MV-4-11 (cell line): ENCODE measurements around the gene FBXL7.

ENCODE experiments used
- DNase-seq: peaks from one replicate; lab custom pipeline; 2025; lab: John Stamatoyannopoulos, UW

FBXL7 gene

DNA sequence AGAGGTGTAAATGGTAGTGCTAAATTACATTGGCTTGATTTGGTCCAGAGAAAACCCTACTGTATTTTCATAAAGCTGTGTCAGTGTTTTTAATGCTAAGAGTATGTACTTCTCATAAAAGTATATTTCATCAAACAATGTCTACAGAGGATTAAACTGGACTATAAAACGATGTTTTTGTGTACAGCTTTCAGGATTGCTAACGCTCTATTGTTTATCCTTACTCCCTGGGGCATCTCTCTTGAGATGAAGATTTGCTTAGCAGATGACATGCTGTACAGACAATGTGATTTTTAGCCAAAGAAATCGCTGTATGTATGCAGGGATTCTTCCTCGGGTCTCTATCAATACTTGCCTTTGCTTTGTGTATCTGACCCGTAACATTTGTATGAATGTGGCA is 216.0 kb downstream of the FBXL7 start:
- DNase-seq, result no peak

DNA sequence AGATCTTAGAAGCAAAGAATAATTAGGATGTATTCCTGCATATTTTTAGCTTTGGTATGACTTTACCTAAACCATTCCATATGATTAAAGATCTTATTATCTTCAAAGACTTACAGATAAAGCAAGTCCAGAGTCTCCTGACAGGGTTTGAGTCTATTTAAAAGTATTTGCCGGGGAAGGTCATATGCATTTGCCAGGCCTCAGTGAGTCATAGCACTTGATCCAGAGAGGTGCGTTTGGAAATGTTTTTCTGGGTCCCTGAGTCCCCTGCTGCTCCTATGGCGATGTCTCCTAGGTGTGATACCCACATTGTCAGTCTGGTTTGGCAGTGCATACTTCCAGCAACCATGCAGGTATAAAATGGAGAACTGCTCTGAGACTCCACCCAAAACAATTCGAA is 217.0 kb downstream of the FBXL7 start:
- no peak for DNase-seq

DNA sequence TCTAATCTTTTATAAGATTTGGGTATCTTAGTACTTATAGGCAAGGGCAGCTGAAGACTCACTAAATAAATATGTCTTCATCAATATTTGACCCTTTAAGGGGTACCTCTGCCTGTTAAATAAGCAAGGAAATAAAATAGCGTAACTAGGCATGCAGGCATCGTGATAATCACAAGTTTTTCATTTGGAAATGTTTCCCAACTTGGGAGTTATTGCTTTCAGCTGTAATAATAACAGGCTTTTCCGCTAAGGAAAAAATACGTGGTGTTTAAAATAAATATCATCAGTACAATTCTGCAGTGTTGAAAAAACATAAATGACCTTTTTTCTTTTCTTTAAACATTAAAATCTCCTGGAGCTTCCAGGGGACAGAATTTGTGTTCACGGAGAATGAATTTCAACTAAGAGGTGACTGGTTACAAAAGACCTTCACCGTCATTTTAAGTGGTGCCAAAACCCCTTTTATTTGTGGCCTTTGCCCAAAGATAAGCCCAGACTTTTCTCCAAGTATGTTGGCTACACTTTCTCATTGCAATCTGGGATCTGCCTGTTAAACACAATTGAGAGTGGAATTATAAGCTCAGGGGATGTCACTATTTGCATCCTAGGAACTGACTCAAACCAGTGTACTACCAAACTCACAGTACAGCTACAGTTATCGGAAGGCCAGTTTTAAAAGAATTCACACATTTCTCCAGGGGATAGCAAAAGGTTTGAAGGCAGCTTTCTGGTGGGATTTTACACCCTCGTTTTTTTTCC is 218.6 kb downstream of the FBXL7 start:
- DNase-seq, result no peak

DNA sequence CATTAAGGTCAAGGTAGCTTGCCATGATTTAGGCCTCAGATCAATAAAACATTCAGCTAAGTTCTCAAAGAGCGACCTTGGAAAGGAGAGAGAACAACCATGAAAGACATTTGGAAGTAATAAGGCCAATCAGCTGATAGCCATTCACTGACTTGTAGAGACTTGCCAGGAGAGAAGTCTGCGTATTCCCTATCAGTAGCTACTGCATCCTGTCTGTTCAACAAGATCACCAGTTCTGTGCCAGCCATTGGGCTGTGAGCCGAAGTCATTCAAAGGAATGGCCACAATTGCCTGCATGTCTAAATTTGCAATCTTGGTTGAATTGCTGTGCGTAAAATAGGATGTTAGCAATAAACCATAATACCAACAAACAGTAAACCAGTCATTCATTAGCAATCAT is 219.8 kb downstream of the FBXL7 start:
- DNase-seq, result no peak

DNA sequence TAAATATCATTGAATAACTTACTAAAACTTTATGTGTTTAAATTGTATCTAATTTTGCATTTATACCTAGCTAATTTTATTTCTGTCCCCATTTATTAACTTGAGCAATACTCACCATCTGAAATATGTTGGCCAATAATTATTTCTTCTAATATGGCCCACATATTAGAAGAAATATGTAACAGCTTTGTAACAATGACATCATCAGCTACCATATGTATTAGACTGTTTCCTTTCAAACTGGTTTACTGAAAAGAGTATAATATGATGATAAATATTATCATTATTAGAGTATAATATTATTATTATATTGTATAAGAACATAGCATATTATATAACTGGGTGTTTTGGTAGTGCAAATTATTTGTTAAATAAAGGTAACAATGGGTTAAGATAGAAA is 220.5 kb downstream of the FBXL7 start:
- no peak for DNase-seq

DNA sequence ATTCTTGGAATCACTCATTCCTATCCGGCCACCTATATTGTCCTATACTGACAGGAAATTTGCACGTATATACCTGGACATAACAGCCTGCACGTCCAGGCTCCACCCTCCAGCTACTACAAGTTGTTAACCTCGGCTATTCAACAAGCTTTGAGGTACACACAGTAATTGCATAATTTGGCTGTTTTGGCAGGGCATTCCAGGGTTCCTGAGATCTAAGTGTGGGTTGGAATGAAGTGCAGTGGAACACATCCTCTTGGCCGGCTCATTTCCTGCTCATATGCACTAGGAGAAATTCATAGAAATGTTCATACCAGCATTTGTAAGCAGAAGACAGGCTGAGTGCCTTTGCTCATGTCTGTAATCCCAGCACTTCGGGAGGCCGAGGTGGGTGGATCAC is 222.3 kb downstream of the FBXL7 start:
- no peak for DNase-seq

DNA sequence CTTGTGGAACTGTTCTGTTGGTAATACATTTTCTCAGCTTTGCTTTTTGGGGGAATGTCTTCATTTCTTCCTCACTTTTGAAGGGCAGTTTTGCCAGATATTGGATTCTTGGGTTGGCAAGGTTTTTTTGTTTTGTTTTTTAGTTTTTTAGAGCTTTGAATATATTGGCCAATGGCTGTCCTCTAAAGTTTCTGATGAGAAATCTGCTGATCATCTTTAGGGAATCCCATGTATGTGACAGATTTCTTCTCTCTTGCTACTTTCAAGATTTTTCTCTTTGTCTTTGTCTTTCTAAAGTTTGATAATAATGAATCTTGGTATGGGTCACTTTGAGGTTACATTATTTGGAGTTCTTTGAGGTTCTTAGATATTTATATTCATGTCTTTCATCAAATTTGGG is 227.4 kb downstream of the FBXL7 start:
- no peak for DNase-seq

DNA sequence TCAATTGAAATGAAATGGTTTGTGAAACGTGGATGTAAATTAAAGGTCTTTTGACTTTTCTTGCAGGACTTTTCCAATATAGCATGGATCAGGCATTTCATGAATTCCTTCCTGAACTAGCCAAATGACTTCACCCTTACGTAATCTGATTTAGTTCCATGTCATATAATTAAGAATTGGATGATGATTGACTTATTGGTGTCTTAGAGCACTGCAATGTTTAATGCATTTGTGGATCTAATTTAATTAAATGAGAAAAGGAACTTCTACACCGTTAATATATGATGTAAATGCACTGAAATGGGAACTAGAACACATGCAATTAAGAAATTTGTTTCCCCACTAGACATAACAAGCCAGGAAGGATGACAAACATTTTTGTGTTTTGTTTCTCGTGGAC is 228.8 kb downstream of the FBXL7 start:
- DNase-seq, result no peak

DNA sequence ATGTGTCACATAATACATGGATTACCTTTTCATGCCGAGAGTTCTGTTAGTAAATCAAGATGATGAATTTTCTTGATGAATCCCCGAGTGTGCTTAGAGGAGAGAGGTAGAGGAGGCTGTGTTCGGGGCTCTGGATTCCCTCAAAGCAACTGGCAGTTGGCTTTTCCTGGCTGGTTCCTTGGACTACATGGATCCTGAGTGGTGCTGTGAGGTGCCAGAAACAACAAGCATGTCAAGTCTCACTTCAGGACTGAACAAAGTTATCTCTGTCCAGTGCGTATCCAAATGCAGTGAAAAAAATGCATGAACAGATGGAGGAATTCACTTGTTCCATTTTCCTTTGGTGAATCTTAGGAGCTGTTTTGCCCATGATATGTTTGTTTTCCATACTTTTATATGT is 231.7 kb downstream of the FBXL7 start:
- no peak for DNase-seq

DNA sequence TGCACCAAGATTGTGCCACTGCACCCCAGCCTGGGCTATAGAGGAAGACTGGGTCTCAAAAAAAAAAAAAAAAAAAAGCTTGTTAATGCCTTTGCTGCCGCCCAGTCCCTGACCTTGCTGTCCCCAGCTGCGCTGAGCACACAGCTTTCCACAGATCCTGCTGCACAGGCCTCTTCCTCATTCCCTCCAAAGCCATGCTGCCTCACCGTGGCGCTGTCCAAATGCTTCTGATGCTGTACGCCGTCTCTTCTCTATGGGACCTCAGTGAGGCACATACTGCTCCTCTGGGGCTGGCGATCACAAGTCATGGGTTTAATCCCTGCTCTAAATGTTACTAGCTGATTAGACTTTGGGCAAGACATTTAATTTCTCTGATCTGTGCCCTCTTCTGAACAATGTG is 234.1 kb downstream of the FBXL7 start:
- no peak for DNase-seq

DNA sequence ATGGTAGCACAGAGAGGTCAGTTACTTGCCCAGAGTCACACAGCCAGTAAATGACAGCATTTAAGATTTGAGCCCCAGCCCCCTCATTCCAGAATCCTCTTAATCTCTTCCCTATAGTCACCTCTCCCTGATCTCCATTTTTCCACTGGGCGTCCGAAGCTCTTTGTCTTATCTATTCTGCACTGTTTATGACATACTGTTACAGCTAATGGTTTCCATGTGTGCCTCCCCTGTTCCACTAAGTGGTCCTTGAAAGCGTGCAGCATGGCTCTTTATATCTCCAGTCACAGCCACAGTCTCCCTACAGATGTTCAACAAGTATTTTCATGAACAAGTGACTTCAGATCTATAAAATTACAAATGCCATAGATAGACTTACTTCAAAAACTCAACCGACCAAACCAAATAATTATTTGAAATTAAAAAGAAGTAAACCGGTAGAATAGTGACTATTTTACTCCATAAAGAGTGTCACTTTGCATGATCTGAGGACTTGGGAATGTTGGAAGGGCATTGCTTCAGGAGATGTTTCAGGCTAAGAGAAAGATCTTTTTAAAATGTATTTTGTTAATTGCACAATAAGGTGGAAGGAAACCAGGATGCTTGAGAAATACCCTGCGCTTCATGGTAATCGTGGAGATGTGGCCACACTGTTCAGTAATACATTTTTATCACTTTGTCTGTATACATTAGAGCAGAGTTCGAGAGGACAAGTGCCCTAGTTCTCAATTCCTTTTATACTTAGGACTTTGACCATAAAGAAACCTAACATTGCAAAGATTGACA is 237.2 kb downstream of the FBXL7 start:
- DNase-seq, result no peak

DNA sequence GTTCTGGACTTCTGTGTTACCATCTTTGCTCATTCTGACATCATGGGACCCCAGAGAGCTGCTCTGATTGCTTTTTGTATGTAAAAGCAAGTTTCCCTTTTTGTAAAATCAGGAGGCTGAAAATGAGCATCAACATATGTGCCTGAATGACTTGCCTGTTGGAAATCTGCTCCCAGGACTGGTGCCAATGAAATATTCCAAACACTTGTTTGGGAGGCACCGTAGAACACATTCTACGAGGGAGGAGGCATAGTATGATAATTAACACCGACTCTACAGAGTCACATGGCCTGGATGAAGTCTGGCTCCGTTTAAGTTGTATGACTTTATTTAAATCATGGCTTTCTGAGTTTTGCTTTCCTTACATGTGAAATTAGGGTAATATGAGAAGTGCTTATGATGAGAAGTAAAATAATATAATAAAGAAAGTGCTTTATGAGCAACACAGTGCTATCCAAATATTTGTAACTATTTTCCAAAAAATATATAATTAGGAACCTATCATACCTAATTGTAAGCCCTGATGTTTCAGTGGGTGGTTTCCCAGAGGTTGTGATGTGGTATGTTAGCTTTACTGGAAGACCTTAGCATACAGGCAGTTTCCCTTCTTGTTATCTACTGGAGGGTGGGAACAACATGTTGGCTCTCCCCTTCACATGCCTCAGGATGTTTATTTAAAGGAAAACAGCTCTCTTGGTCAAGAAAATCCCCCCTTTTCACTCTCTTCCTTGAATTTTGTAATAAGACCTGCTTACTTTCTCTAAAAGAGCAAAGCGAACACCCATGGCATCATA is 238.1 kb downstream of the FBXL7 start:
- no peak for DNase-seq

DNA sequence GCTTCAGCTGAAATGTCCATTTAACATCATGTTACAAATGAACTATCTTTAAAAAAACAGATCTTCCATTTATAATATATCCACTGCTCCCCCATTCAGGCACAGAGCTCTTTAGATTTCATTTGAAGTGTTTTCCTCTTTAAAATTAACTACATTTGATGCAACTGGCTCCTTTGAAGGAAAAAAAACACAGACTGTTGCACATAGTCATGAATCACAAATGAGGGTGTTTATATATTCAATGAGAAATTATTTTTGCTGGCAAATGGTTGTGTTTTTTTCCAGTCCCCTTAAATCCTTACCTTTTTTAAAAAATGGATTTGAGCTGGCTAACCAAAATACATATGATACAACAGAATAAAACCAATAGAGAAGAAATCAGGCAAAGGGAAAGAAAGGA is 240.4 kb downstream of the FBXL7 start:
- DNase-seq, result no peak

DNA sequence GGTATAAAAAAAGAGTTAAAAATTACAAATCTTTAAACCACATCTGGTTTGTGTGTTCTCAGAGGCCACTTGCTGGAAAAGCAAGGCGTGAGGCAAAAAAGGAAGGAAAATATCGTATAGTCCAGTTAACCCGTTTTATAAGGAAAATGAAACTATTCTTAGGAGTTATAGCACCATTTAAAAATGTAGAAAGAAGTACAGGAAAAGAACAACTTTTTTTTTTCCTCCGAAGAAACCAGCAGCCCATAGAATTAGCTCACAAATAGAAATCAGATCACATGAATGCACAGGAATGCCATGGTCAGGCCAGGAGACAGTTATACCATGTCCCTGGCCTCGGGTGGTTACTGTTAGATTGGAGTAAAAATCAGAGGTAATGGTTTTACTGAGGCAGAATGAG is 241.6 kb downstream of the FBXL7 start:
- DNase-seq, result no peak

DNA sequence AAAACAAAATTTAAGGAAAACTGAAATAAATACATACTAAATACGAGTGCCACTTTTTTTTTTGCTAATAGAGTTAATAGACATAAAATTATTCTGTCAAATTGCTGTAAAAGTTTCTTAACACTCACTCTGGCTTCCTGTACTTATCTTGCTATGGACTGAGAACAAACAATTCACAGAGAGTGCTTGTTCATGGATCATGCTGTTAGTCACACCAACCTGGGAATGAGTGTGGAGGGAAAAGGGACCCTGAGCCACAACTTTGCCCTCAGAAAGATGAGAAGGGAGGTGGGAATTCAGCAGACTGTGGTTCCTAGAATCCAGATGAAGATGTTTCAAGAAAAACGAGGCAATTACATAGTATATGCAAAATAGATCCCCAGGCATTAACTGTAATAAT is 246.9 kb downstream of the FBXL7 start:
- DNase-seq, result no peak

DNA sequence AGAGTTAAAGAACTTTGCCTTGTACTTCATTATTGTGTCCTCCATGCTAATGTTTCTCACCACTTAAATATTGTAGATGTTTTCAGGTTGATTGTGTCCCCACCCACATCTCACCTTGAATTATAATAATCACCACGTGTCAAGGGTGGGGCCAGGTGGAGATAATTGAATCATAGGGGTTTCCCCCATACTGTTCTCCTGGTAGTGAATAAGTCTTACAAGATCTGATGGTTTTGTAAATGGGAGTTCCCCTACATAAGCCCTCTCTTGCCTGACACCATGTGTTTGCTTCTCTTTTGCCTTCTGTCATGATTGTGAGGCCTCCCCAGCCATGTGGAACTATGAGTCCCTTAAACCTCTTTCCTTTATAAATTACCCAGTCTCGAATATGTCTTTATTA is 248.3 kb downstream of the FBXL7 start:
- no peak for DNase-seq

DNA sequence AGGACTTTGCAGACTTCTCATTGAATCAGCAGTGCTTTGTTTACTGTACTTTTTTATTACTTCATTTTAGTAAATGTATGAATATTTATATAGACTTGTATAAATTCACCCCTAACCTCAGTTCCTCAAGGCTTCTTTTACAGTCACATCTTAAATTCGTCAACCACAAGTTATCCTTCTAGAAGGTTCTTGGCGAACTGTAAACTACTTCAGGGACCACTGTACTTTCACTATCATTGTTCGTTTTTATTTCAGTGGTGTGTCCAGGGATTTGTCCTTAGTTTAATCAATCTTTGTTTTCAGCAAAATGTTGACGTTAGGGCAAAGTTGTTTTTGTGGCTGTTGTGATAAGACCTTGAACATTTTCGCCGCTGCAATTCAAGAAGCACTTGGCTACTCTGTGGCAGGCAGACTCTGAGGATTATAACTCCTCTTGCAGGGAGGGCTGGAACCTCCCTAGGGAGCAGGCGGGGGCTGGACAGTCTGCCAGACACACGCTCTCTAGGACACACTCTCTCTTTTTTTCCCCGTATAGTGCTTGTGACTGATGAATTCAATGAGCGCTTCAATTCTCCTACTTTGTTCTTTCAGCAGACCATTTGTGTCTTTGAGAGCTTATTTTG is 252.8 kb downstream of the FBXL7 start:
- DNase-seq, result no peak

DNA sequence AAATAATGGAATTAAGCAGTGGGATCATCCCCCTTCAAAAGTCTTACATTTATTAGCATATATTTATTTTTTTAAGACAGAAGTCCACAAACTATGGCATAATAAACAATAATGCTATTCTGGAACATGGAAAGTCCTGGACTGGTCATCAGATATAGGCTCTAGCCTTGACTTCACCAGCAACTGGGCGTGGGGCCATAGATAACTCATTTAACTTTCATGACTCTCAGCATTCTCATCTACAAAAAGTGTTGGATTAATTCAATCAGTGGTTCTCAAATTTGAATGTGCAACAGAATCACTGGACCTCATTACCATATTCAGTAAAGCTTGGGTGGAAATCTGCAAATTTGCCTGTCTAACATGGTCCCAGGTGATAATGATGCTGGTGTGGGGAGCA is 253.8 kb downstream of the FBXL7 start:
- no peak for DNase-seq

DNA sequence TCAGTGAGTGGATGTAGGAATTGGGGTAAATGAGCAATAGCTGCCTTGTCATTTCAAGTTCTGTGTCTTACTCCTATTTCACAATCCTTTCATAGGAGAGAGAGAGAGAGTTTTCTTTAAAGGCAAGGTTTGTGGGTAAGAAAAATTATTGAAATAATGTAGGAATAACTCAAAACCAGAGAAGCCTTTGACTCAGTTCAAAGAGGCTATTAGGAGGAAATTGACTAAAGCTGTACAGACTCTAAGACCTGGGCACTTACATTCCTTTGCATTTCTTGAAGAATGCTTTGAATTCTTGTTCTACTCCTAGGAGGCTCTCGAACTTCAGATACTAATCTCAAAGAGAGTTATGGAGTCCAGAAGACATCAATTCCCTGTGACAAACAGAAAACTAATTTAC is 257.1 kb downstream of the FBXL7 start:
- DNase-seq, result no peak

DNA sequence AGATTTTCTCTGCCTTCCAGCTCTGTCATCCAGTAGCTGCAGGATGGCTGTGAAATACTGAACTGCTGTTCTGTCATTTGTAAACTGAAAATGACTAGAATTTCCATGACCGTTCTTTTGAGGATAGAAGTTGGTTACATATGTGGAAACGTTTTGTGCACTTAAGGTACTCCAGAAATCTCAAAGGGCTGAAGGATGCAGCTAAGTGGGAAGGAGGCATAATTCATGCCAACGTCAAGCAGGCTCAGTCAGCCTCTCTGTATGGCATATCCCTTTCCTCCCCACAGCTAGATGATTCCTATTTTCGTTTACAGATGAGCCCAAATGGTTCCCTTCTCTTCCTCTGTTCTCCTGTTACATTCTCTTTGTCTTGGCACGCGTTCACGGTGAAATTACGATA is 257.6 kb downstream of the FBXL7 start:
- DNase-seq, result no peak

DNA sequence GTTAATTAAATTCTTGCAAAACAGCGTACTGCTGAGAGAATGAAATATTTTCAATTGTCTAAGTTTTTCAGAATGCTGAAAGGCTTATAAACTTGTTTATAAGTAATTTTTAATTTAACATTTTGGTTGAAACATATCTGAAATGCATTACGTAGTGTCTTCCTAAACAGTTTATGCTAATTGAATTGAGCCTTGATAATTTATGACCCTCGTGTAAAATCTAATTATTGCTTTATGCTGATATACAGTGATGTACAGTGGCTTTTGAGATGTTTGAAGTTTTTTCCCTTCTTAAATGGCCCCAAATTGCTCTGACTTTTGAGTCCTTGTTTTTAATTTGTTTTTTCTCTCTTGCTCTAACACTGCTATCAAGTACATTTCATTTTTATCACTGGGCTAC is 262.7 kb downstream of the FBXL7 start:
- no peak for DNase-seq

DNA sequence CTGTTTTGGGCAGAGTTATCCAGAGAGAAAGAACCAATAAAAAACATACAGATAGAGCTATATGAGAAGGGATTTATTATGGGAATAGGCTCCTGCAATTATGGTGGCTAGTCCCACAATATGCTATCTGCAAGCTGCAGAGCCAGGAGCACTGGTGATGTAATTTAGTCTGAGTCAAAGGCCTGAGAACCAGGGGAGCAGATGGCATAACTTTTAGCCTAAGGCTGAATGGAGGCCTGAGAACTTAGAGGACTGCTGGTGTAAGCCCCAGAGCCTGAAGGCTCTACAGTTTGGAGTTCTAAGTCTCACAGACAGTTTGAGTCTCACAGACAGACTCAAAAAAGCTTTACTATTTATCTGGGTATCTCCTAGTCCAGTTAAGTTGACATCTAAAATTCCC is 263.8 kb downstream of the FBXL7 start:
- DNase-seq, result no peak

DNA sequence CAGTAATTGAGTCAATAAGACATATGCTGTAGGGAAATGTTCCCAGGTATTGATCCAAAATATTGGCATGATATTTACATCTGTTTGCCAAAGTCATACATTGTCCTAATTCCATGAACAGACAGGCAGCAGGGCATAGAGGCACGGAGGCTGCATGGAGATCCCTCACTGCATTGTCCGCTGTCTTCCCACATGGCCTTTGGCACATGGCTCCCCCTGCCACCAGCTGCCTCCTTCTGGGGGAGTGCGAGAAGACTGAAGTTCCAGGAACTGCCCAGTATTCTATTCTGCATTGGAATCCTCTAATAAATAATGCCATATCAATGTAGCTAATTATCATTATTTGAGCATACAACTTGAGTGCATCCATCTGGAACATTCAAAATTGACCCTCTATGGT is 269.0 kb downstream of the FBXL7 start:
- DNase-seq, result no peak
